ENCODE results near the gene SPN. TPM values are rescaled to one million over a fixed set of nuclear protein-coding genes. Genes with fewer than 3 reads are reported as not detected.
"Not testable (repeated sequence)": the region's sequence is repeated elsewhere in the genome, so short reads cannot be mapped to it uniquely, and the experiment has no call there.

The SPN gene
- total RNA-seq, 1 experiment from 2014 or later: not detected

- H3K27ac Mint-ChIP-seq (ENCODE audit: unreplicated experiment): no peak overlapping the region
- CTCF ChIA-PET: interaction anchor here (0.6 kb wide), 1 partner anchor 163 kb away, joined by 4 read pairs; no protein-coding TSS in a partner anchor
Measured at GRCh38 chr16:29686740-29687332, 23.8 kb downstream of the SPN start.

GRCh38 chr16:29687755-29688154 lies 24.7 kb downstream of the SPN start:
- peaks cover 4% of the 10 kb centered on the region for H3K36me3 Mint-ChIP-seq (ENCODE audit: insufficient read depth, unreplicated experiment)
- CTCF ChIA-PET: no interaction called here
- intact Hi-C loops (cut with micrococcal nuclease; ENCODE audit: unreplicated experiment): no loop called here
- no TSS peak for BruUV-seq (replicated peaks)
- H3K27ac Mint-ChIP-seq (ENCODE audit: unreplicated experiment): no peak overlapping the region
- DNase-seq: no peak
- H3K4me1 Mint-ChIP-seq (ENCODE audit: low read depth, unreplicated experiment): peaks cover 9% of the 10 kb centered on the region
- H3K27me3 Mint-ChIP-seq (ENCODE audit: unreplicated experiment): no peaks in the 10 kb centered on the region
- no peaks in the 10 kb centered on the region for H3K9me3 Mint-ChIP-seq (ENCODE audit: low read depth, unreplicated experiment)
- no peak overlapping the region for H3K4me3 Mint-ChIP-seq (ENCODE audit: low read depth, unreplicated experiment)
- no peak for TF ChIP-seq CTCF (IDR thresholded peaks at IDR 0.05; ENCODE audit: unreplicated experiment)

More at GRCh38 chr16:29686740-29687332, 23.8 kb downstream of the SPN start:
- DNase-seq: no peak
- Mint-ChIP-seq H3K9me3 (ENCODE audit: low read depth, unreplicated experiment) (no peaks in the 10 kb centered on the region), H3K4me3 (ENCODE audit: low read depth, unreplicated experiment) (no peak overlapping the region), H3K4me1 (ENCODE audit: low read depth, unreplicated experiment) (peaks cover 9% of the 10 kb centered on the region), H3K27me3 (ENCODE audit: unreplicated experiment) (no peaks in the 10 kb centered on the region), H3K36me3 (ENCODE audit: insufficient read depth, unreplicated experiment) (peaks cover 4% of the 10 kb centered on the region)
- TF ChIP-seq CTCF (IDR thresholded peaks at IDR 0.05; ENCODE audit: unreplicated experiment): no peak
- intact Hi-C loops (cut with micrococcal nuclease; ENCODE audit: unreplicated experiment): no loop called here
- no TSS peak for BruUV-seq (replicated peaks)

GRCh38 chr16:29688172-29688571 lies 25.1 kb downstream of the SPN start:
- Mint-ChIP-seq H3K27ac (ENCODE audit: unreplicated experiment) (no peak overlapping the region), H3K9me3 (ENCODE audit: low read depth, unreplicated experiment) (no peaks in the 10 kb centered on the region), H3K36me3 (ENCODE audit: insufficient read depth, unreplicated experiment) (peaks cover 4% of the 10 kb centered on the region), H3K27me3 (ENCODE audit: unreplicated experiment) (no peaks in the 10 kb centered on the region), H3K4me3 (ENCODE audit: low read depth, unreplicated experiment) (no peak overlapping the region), H3K4me1 (ENCODE audit: low read depth, unreplicated experiment) (peaks cover 9% of the 10 kb centered on the region)
- no peak for TF ChIP-seq CTCF (IDR thresholded peaks at IDR 0.05; ENCODE audit: unreplicated experiment)
- CTCF ChIA-PET: no interaction called here
- DNase-seq: no peak
- intact Hi-C loops (cut with micrococcal nuclease; ENCODE audit: unreplicated experiment): no loop called here
- no TSS peak for BruUV-seq (replicated peaks)

- DNase-seq; H3K27me3 Mint-ChIP-seq (ENCODE audit: unreplicated experiment); H3K36me3 Mint-ChIP-seq (ENCODE audit: insufficient read depth, unreplicated experiment); CTCF ChIA-PET; intact Hi-C loops (cut with micrococcal nuclease; ENCODE audit: unreplicated experiment); H3K4me3 Mint-ChIP-seq (ENCODE audit: low read depth, unreplicated experiment); H3K4me1 Mint-ChIP-seq (ENCODE audit: low read depth, unreplicated experiment); H3K9me3 Mint-ChIP-seq (ENCODE audit: low read depth, unreplicated experiment); BruUV-seq (replicated peaks); H3K27ac Mint-ChIP-seq (ENCODE audit: unreplicated experiment): not testable (repeated sequence)
Measured at GRCh38 chr16:29689490-29690351, 26.7 kb downstream of the SPN start.

GRCh38 chr16:29692606-29693005 lies 29.6 kb downstream of the SPN start:
- H3K36me3 Mint-ChIP-seq (ENCODE audit: insufficient read depth, unreplicated experiment); H3K4me1 Mint-ChIP-seq (ENCODE audit: low read depth, unreplicated experiment); BruUV-seq (replicated peaks); H3K27me3 Mint-ChIP-seq (ENCODE audit: unreplicated experiment); DNase-seq; H3K9me3 Mint-ChIP-seq (ENCODE audit: low read depth, unreplicated experiment); intact Hi-C loops (cut with micrococcal nuclease; ENCODE audit: unreplicated experiment); H3K4me3 Mint-ChIP-seq (ENCODE audit: low read depth, unreplicated experiment); CTCF ChIA-PET; H3K27ac Mint-ChIP-seq (ENCODE audit: unreplicated experiment): not testable (repeated sequence)

All from Calu3 (cell line).